Keratinocyte (primary cell): ENCODE measurements around the gene FAM184B.

Experiments used
- EZH2 ChIP-seq: IDR thresholded peaks from one replicate; pipeline ENCODE4 v1.6.1; 2012; ENCODE audit warnings: inconsistent platforms, mild to moderate bottlenecking, low read length, moderate library complexity
- TF ChIP-seq, protein P1 (sequence below), 3 experiments: IDR thresholded peaks in 1 of 3; conservative IDR thresholded peaks in 1 of 3; optimal IDR thresholded peaks in 1 of 3; 2 replicates in 2 of 3; 3 replicates in 1 of 3; pipeline versions ENCODE3 to v1.5.1; 2011; ENCODE audit warnings: low read length in 3 of 3, mild to moderate bottlenecking in 3 of 3, moderate library complexity in 2 of 3, control low read depth in 1 of 3, inconsistent platforms in 1 of 3; ENCODE audit not compliant: insufficient read depth in 2 of 3; ENCODE audit errors: extremely low read depth in 1 of 3

DNA sequence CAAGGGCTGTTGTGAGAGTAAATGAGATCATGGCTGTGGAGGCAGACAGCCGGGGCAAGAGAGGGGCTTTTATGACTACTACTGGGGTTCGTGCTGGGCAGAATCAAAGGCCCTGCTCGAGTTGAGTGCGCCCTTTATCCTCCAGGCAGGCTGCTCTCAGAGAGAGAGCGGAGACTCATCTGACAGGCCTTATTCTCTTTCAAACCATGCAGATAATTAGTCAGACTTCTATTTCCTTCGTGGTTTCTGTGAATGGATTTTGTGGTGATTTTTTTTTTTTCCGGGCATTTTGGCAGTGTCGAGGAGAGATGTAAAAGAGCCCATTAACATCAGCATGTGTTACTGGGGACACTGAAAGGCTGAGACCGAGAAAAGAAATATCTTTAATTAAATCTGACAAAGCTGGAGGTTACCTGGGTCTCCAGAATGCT, 93.4 kb downstream of the FAM184B start:
- TF ChIP-seq, protein P1, sequence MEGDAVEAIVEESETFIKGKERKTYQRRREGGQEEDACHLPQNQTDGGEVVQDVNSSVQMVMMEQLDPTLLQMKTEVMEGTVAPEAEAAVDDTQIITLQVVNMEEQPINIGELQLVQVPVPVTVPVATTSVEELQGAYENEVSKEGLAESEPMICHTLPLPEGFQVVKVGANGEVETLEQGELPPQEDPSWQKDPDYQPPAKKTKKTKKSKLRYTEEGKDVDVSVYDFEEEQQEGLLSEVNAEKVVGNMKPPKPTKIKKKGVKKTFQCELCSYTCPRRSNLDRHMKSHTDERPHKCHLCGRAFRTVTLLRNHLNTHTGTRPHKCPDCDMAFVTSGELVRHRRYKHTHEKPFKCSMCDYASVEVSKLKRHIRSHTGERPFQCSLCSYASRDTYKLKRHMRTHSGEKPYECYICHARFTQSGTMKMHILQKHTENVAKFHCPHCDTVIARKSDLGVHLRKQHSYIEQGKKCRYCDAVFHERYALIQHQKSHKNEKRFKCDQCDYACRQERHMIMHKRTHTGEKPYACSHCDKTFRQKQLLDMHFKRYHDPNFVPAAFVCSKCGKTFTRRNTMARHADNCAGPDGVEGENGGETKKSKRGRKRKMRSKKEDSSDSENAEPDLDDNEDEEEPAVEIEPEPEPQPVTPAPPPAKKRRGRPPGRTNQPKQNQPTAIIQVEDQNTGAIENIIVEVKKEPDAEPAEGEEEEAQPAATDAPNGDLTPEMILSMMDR (optimal IDR thresholded peaks at IDR 0.05 in 1 of 3, IDR thresholded peaks at IDR 0.05 in 1 of 3, conservative IDR thresholded peaks at IDR 0.05 in 1 of 3; ENCODE audit: extremely low read depth in 1 of 3, insufficient read depth in 2 of 3, low read length in 3 of 3) = no peak
- TF ChIP-seq EZH2 = no peak
